ENCODE data around the gene HOOK1.

Gene HOOK1

GRCh38 chr1:59814901-59815825, at the start of gene HOOK1:
Gene HOOK1, plus strand, starts transcription at chr1:59814949. Its CDS starts 169 bp downstream, at chr1:59815118.
- H3K4me1 Mint-ChIP-seq (ENCODE audit: low read depth), result peaks cover 3% of the 10 kb centered on the region
- no peaks in the 10 kb centered on the region for H3K36me3 Mint-ChIP-seq (ENCODE audit: low read depth)
- H3K9me3 Mint-ChIP-seq, result no peaks in the 10 kb centered on the region
- peaks cover 15% of the 10 kb centered on the region for H3K27me3 Mint-ChIP-seq (ENCODE audit: low read depth)
- peak within 1 kb of the TSS; percentile 88 for H3K4me3 Mint-ChIP-seq
- DNase-seq (ENCODE audit: low spot score), result no peak
- peak within 1 kb of the TSS; percentile 73 for H3K27ac Mint-ChIP-seq

- Mint-ChIP-seq H3K4me3 (no peak overlapping the region), H3K27me3 (ENCODE audit: low read depth) (no peaks in the 10 kb centered on the region), H3K4me1 (ENCODE audit: low read depth) (peaks cover 5% of the 10 kb centered on the region), H3K27ac (no peak overlapping the region), H3K36me3 (ENCODE audit: low read depth) (no peaks in the 10 kb centered on the region), H3K9me3 (no peaks in the 10 kb centered on the region)
- no peak for DNase-seq (ENCODE audit: low spot score)
Observed at GRCh38 chr1:59765011-59765730, 49.6 kb upstream of the HOOK1 start.

GRCh38 chr1:59766227-59766855, 48.4 kb upstream of the HOOK1 start:
- Mint-ChIP-seq H3K36me3 (ENCODE audit: low read depth) (no peaks in the 10 kb centered on the region), H3K27ac (no peak overlapping the region), H3K4me1 (ENCODE audit: low read depth) (peaks cover 5% of the 10 kb centered on the region), H3K9me3 (no peaks in the 10 kb centered on the region), H3K27me3 (ENCODE audit: low read depth) (no peaks in the 10 kb centered on the region), H3K4me3 (no peak overlapping the region)
- DNase-seq (ENCODE audit: low spot score), result no peak

- Mint-ChIP-seq H3K27me3 (ENCODE audit: low read depth) (peaks cover 3% of the 10 kb centered on the region), H3K36me3 (ENCODE audit: low read depth) (no peaks in the 10 kb centered on the region), H3K4me3 (no peak overlapping the region), H3K9me3 (no peaks in the 10 kb centered on the region), H3K4me1 (ENCODE audit: low read depth) (peaks cover 5% of the 10 kb centered on the region), H3K27ac (no peak overlapping the region)
- no peak for DNase-seq (ENCODE audit: low spot score)
Observed at GRCh38 chr1:59767119-59767518, 47.6 kb upstream of the HOOK1 start.

- Mint-ChIP-seq H3K4me1 (ENCODE audit: low read depth) (peaks cover 5% of the 10 kb centered on the region), H3K27me3 (ENCODE audit: low read depth) (peaks cover 3% of the 10 kb centered on the region), H3K27ac (no peak overlapping the region), H3K4me3 (no peak overlapping the region), H3K36me3 (ENCODE audit: low read depth) (no peaks in the 10 kb centered on the region), H3K9me3 (no peaks in the 10 kb centered on the region)
- no peak for DNase-seq (ENCODE audit: low spot score)
Observed at GRCh38 chr1:59768792-59769735, 45.7 kb upstream of the HOOK1 start.

GRCh38 chr1:59769736-59770095, 45.0 kb upstream of the HOOK1 start:
- no peak overlapping the region for H3K4me3 Mint-ChIP-seq
- DNase-seq (ENCODE audit: low spot score), result no peak

GRCh38 chr1:59771361-59771760, 43.4 kb upstream of the HOOK1 start:
- Mint-ChIP-seq H3K4me3 (no peak overlapping the region), H3K9me3 (no peaks in the 10 kb centered on the region), H3K4me1 (ENCODE audit: low read depth) (peaks cover 5% of the 10 kb centered on the region), H3K27ac (no peak overlapping the region), H3K27me3 (ENCODE audit: low read depth) (peaks cover 3% of the 10 kb centered on the region), H3K36me3 (ENCODE audit: low read depth) (no peaks in the 10 kb centered on the region)
- no peak for DNase-seq (ENCODE audit: low spot score)

More at GRCh38 chr1:59769736-59770095, 45.0 kb upstream of the HOOK1 start:
- no peaks in the 10 kb centered on the region for H3K36me3 Mint-ChIP-seq (ENCODE audit: low read depth)
- H3K4me1 Mint-ChIP-seq (ENCODE audit: low read depth), result peaks cover 5% of the 10 kb centered on the region
- H3K9me3 Mint-ChIP-seq, result no peaks in the 10 kb centered on the region
- H3K27ac Mint-ChIP-seq, result no peak overlapping the region
- peaks cover 3% of the 10 kb centered on the region for H3K27me3 Mint-ChIP-seq (ENCODE audit: low read depth)

- no peak overlapping the region for H3K27ac Mint-ChIP-seq
- no peak overlapping the region for H3K4me3 Mint-ChIP-seq
- H3K9me3 Mint-ChIP-seq, result no peaks in the 10 kb centered on the region
- H3K4me1 Mint-ChIP-seq (ENCODE audit: low read depth), result no peaks in the 10 kb centered on the region
- DNase-seq (ENCODE audit: low spot score), result no peak
- peaks cover 3% of the 10 kb centered on the region for H3K27me3 Mint-ChIP-seq (ENCODE audit: low read depth)
- H3K36me3 Mint-ChIP-seq (ENCODE audit: low read depth), result no peaks in the 10 kb centered on the region
Observed at GRCh38 chr1:59775480-59775879, 39.3 kb upstream of the HOOK1 start.

GRCh38 chr1:59776960-59777852, 37.5 kb upstream of the HOOK1 start:
- H3K36me3 Mint-ChIP-seq (ENCODE audit: low read depth), result no peaks in the 10 kb centered on the region
- H3K27ac Mint-ChIP-seq, result no peak overlapping the region
- H3K4me1 Mint-ChIP-seq (ENCODE audit: low read depth), result no peaks in the 10 kb centered on the region
- no peak overlapping the region for H3K4me3 Mint-ChIP-seq
- no peak for DNase-seq (ENCODE audit: low spot score)
- no peaks in the 10 kb centered on the region for H3K9me3 Mint-ChIP-seq
- H3K27me3 Mint-ChIP-seq (ENCODE audit: low read depth), result no peaks in the 10 kb centered on the region

- Mint-ChIP-seq H3K4me1 (ENCODE audit: low read depth) (no peaks in the 10 kb centered on the region), H3K36me3 (ENCODE audit: low read depth) (no peaks in the 10 kb centered on the region), H3K27ac (no peak overlapping the region), H3K9me3 (no peaks in the 10 kb centered on the region), H3K27me3 (ENCODE audit: low read depth) (peaks cover 2% of the 10 kb centered on the region), H3K4me3 (no peak overlapping the region)
- DNase-seq (ENCODE audit: low spot score), result no peak
Observed at GRCh38 chr1:59779949-59780348, 34.8 kb upstream of the HOOK1 start.

GRCh38 chr1:59788825-59789224, 25.9 kb upstream of the HOOK1 start:
- peaks cover 2% of the 10 kb centered on the region for H3K4me1 Mint-ChIP-seq (ENCODE audit: low read depth)
- H3K36me3 Mint-ChIP-seq (ENCODE audit: low read depth), result no peaks in the 10 kb centered on the region
- H3K4me3 Mint-ChIP-seq, result no peak overlapping the region
- peaks cover 25% of the 10 kb centered on the region for H3K9me3 Mint-ChIP-seq
- no peak overlapping the region for H3K27ac Mint-ChIP-seq
- H3K27me3 Mint-ChIP-seq (ENCODE audit: low read depth), result peaks cover 6% of the 10 kb centered on the region
- no peak for DNase-seq (ENCODE audit: low spot score)

GRCh38 chr1:59798600-59798999, 16.1 kb upstream of the HOOK1 start:
- no peaks in the 10 kb centered on the region for H3K36me3 Mint-ChIP-seq (ENCODE audit: low read depth)
- DNase-seq (ENCODE audit: low spot score), result no peak
- H3K4me3 Mint-ChIP-seq, result no peak overlapping the region
- H3K27me3 Mint-ChIP-seq (ENCODE audit: low read depth), result peaks cover 17% of the 10 kb centered on the region
- H3K9me3 Mint-ChIP-seq, result peaks cover 3% of the 10 kb centered on the region
- no peak overlapping the region for H3K27ac Mint-ChIP-seq
- no peaks in the 10 kb centered on the region for H3K4me1 Mint-ChIP-seq (ENCODE audit: low read depth)

All from T-helper 2 cell treated with Interferon-gamma antibody and Interleukin-4, amounts not matched to agents 5 μg/mL and 100 μg/mL, for 36 hours (primary cell).